Stimulated activated CD8-positive, alpha-beta memory T cell treated with anti-CD3 and anti-CD28 coated beads, Interleukin-15, amount 100 ng/mL, for 4 hours (primary cell): ENCODE measurements around the gene ORC6.

ENCODE experiments used
- DNase-seq, 2 donors: peaks; one replicate each; pipeline ENCODE4 v3.0.0-alpha.2; 2020; ENCODE audit warnings: low read depth in 2 of 2

Gene ORC6

DNA sequence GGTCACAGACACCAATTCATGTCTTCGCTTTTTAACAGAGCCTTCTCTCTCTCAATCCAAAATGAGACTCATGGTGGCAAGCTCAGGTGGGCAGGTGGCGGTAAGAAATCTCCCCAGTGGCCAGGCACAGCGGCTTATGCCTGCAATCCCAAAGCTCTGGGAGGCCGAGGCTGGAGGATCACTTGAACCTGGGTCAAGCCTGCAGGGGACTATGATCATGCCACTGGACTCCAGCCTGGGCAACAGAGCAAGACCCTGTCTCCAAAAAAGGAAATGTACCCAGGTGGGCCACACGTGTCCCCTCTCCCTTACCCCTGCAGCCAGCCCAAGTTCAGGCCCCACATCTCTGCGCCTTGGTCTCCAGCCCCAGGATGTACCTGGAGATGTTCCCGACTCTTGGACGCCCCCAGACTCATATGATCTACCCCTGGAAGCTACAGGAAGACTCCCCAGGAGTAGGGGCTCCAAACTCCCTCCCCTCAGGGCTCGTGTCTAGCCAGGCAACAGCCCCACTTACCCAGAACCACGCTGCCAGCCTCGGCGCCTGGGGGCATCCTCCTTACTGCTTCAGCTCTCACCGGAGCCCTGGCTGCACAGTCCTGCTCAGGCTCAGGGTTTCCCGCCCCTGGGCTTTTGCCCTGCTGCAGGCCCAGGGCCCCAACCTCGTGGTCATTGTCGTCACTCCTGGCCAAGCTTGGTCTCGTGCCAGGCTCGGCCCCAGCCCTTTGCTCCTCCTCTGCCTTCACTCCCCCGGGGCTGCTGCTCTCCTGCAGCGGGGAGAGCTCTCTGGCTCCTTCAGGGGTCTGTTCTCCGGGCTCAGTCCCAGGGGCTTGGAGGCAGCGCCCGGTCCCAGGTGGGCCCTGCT lies 42.5 kb downstream of the ORC6 start:
- no peak for DNase-seq

DNA sequence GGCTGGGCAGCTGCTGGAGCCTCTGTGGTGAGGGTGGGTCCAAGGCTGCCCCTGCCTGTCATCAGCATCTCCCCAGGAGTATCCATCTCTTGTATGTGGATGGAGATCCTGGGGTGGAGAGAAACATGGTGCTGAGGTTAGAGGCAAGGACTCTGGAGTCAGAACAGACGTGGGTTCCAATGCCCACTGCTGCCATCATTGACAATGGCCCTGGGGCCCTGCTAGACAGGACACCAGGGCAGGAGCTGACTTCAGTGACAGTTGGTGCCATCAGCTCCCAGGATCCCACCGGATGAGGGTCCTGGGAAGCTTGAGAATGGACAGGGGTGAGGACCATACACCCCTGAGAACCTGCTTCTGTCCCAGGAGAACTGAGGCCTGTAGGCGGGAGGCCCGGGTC lies 43.1 kb downstream of the ORC6 start:
- no peak for DNase-seq

DNA sequence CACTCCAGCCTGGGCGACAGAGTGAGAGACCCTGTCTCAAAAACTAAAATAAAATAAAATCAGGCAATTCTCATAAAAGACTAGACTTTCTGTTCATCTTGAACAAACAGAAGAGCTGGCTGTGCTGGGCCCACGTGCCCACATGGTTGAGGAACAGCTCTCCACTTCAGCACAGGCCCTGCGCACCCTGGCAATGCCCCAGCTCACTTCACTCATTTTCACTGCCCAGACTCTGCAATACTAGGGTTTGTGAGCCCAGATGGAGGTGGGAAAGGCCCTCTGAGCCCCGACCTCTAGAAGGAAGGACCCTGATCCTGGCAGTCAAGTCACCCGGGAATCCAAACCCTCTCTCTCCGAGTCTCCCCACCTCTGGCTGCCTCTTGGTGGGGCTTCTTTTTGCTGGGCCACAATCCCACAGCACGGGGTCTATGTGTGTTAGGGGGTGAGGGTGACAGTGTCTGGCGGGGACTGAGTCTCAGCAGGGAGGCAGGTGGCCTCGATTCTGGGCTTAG lies 43.9 kb downstream of the ORC6 start:
- DNase-seq = no peak

DNA sequence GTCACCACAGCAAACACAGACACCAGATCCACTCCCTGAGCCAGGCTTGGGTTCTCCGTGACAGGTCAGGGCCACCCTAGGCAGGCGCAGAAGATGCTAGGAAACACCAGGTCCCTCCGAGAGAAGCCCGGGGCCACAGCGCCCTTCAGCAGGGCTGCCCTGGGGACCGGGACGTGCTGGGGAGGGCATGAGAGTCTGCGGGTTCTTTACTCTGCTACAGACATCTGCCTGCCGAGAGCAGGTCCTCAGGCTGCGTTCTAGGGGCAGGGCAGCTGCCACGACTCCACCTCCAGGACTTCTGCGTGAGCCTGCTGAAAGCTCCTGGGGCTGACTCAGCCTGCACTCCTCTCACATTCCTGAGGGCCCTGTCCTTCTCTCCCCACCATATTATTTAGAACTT lies 47.2 kb downstream of the ORC6 start:
- no peak for DNase-seq

DNA sequence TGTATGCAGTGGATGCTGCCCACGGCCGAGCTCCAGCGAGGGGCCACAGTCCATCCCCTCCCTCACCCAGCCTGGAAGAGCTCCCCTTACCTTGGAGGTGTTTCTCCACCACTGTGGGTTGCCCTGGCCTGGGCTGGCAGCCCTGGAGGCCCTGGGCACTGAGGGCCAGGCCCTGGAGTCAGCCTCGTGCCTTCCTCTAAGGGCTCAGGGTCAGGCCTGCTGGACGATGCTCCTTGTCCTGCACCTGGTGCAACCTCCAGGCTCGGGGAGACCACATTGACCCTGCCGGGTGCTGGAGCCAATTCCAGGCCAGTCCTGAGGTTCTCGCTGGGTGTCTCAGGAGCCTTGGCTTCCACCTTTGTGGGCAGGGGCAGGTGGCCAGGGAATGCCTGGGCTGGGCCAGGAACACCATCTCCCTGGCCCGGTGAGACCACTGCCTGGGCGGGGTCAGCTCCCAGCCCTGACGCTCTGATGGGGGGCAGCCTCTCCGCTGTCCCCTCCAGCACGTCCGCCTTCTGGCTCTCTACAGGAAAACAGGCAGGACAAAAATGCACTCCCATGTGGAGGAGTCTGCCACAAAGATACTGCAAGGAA lies 48.3 kb downstream of the ORC6 start:
- no peak for DNase-seq

DNA sequence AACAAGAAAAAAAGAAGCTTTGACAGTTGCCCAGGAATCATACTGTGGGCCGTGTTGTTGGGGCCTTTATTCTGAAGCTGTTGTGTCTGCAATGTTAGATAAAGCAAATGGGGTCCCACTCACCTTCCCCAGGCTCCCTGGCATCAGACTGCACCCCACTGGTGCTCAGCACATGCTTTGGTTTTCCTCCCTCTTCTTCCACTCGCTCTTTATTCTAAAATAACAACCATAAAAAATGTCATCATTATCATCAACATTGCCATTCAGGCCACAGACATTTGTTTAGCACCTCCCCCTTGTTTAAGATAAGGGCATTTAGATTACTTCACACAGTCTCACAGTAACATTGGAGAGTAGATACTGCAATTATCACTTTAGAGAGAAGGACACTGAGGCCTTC lies 50.5 kb downstream of the ORC6 start:
- no peak for DNase-seq

DNA sequence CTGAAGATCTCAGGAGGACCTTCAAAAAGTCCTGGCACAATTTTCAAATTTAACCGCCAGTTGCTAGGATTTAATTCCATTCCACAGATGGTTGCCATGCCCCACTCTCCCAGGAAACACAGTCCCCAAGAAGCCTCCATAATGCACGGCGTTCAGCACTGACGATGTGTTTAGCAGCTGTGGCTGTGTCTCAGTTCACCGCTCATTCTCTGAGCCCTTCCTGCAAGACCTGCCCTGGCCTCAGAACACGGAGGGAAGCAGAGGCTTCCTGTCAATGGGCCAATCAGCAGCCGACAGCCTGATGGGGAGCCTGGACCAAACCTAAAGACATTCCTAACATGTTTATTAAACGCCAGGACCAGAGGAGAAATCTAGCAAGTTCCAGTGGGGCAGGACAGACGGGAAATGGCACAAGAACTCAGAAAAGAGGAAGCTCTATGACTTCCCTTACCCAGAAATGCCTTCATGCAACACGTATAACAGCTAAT lies 53.8 kb downstream of the ORC6 start:
- no peak for DNase-seq

DNA sequence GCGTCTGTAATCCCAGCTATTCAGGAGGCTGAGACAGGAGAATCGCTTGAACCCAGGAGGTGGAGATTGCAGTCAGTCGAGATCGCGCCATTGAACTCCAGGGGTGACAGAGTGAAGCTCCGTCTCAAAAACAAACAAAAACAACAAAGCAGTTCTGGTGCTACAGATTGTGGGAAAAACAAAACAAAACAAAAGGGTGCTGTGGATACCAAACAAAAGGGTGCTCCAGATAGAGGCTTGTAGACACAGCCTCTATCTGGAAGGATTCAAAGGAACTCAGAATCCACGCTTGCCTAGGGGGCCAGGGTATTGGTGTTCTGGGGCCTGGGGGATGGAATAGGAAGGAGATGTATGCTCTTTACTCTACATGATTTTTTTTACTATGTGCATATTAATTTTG lies 56.2 kb downstream of the ORC6 start:
- DNase-seq = no peak

DNA sequence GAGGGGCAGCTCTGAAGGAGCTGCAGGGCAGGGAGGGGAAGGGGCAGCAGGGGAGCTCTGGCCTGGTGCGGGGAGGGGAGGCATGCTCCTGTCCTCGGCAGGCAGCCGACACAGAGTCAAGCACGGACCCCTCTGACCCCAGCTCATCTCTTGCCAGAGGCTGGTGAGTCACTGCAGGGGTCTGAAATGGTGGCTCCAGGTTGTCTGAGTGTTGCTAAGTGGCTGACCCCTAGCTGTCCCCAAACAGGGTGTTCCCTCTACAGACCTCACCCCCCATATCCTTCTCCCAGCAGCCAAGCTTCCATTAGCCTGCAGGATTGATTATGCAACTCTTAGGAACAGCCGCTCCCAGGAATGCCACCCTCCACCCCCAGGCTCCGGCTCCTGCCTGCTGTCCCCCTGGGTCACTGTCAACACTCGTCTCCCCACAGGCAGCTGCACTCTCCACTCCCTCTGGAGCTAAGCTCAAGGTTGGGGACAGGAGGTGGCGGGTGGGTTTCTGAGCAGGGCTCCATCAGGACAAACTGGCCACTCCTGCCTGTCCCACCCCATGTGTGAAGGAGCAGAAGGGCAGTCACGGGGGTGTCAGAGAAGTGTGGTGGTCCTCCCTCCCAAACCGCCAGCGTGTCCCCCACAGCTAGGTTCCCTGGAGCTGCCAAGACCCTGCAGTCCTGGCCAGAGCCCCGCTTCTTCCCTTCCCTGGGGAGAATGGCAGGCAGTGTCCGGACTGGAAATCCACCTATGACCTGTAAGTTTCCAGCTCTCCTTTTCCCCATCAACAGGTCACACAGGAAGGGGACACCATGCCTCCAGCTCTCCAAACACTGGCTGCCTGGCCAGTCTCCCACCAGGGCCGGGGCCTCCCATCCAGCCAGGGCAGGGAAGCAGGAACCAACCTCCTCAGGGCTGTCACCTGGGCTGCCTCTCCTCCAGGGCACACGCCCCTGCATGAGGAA lies 57.6 kb downstream of the ORC6 start:
- no peak for DNase-seq
